Fibroblast of the aortic adventitia (primary cell): ENCODE data around the gene SCEL. TPM values are rescaled to one million over a fixed set of nuclear protein-coding genes. Genes with fewer than 3 reads are reported as not detected.

Experiments used
- DNase-seq: peaks from one replicate; pipeline ENCODE4 v3.0.0-alpha.2; 2010; ENCODE audit warnings: low read depth
- H3K4me3 ChIP-seq: 2 replicates; pipeline ENCODE4 v1.5.1; 2011; ENCODE audit warnings: low read depth, mild to moderate bottlenecking, control low read depth, low read length, moderate library complexity
- total RNA-seq: library from RNA; depleted of rRNA; stranded (reverse); fragments of >200 nt; gene quantifications from 2 replicates; pipeline ENCODE4 v1.2.3, GENCODE V29; 2012; ENCODE audit warnings: low replicate concordance
- TF ChIP-seq, protein P1 (sequence below): IDR thresholded peaks from 2 replicates; pipeline ENCODE4 v1.5.1; 2011; ENCODE audit warnings: mild to moderate bottlenecking, low read length, control low read depth, inconsistent platforms; ENCODE audit not compliant: insufficient read depth

The SCEL gene
- total RNA-seq, 1 donor = not detected

DNA sequence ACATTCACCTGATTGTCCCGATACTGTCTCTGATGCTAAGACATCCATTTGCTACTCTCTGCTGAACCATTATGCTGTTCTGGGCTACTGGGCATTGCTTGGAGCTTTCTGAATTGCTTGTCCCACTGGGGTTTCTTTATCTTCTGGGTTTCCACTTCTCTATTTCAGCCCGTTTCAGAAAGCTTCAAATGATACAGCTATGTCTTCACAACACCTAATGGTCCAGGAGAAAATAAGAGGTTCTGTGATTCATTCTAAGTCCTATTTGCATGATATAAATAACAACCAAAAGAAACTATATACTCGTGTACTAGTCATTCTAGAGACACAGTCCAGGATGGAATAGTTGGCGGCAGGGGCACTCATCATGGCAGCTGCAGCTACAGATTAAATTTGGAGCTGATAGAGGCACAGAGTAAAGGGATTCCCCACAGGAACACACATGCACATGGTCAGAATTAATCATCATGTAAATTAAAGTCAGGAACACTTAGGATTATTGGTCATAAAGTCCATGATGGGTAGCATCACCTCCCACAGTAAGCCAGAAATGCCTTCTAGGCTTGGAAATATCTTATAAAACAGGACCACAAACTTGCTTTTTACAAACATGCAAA lies 33.3 kb upstream of the SCEL start:
- TF ChIP-seq, protein P1, sequence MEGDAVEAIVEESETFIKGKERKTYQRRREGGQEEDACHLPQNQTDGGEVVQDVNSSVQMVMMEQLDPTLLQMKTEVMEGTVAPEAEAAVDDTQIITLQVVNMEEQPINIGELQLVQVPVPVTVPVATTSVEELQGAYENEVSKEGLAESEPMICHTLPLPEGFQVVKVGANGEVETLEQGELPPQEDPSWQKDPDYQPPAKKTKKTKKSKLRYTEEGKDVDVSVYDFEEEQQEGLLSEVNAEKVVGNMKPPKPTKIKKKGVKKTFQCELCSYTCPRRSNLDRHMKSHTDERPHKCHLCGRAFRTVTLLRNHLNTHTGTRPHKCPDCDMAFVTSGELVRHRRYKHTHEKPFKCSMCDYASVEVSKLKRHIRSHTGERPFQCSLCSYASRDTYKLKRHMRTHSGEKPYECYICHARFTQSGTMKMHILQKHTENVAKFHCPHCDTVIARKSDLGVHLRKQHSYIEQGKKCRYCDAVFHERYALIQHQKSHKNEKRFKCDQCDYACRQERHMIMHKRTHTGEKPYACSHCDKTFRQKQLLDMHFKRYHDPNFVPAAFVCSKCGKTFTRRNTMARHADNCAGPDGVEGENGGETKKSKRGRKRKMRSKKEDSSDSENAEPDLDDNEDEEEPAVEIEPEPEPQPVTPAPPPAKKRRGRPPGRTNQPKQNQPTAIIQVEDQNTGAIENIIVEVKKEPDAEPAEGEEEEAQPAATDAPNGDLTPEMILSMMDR = no peak
- no peak for DNase-seq
- no peak overlapping the region for H3K4me3 ChIP-seq

DNA sequence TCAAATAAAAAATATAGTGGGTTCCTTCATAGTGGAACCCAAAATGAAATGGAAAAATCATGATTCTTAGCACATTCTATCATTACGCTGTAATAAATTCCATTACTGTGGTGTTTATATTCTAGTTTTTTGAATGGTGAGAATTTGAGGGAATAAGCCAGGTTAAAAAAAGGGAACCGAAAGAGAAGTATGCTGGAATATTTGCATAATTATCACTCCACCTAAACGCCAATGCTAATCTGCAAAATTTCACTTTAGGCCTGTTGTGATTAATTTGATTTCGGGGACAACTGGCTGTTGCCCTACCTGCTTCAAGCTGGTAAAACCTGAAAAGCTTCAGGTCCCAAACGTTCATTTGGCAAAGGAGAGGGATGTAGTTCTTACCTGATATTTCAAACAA lies 32.1 kb upstream of the SCEL start:
- TF ChIP-seq, protein P1 = no peak
- DNase-seq = no peak
- no peak overlapping the region for H3K4me3 ChIP-seq

DNA sequence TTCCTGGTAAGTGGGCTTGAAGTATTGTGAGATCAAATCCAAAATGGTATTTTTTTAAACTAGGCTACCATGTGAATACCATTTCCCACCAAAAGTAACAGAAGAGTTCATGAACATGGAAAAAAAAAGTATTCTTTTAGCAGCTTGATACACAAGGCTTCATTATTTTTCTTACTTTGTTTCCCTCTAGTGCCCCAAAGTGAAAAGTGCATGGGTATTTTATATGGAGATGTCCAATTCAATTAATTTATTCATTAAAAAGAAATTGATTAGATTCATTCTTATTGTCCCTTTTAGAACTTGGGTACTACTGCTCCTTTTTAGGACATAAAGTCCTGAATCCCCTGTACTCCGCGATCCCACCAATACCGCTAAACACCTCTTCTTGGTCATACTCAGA lies 28.6 kb upstream of the SCEL start:
- H3K4me3 ChIP-seq = no peak overlapping the region
- TF ChIP-seq, protein P1 = peak; percentile 27
- peak; percentile 15 for DNase-seq

DNA sequence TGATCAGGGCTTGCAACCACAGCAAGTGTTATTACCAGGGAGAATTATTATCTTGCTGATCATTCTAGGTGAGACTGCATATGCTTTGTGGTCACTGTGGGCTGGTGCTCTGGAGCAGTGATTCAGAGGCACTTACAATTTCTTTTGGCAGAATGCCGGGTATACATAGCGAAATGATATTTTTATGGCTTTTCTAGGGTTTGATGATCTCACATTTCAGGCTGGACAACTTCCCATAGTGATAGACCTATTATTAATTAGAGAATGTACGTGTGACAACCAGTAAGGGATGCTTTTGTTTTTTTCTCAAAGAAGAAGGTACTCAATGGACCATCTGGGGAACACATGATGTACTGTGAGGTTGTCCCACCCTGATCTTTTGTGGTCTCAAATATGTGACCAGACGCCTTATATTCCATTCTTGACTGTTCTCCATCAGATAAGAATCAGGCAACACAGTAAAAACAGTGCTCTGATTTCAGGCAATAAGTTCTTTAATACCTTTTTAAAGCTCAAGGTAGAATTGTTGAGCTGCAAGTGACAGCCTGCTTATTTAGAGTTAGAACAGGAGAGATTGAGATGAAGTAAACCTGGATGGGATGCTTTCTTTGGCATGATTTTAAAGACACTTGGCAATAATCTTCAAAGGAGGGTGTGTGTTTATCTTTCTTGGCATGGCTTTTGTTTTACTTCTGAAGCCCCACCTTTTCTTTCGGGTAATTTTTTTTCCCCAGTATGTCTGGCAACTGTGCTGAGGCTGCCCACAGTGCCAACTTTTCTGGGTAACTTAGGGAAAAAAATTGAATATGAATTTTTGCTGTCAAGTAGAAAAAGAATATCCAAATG lies 27.4 kb upstream of the SCEL start:
- no peak overlapping the region for H3K4me3 ChIP-seq
- DNase-seq = peak; percentile 82
- TF ChIP-seq, protein P1 = no peak

DNA sequence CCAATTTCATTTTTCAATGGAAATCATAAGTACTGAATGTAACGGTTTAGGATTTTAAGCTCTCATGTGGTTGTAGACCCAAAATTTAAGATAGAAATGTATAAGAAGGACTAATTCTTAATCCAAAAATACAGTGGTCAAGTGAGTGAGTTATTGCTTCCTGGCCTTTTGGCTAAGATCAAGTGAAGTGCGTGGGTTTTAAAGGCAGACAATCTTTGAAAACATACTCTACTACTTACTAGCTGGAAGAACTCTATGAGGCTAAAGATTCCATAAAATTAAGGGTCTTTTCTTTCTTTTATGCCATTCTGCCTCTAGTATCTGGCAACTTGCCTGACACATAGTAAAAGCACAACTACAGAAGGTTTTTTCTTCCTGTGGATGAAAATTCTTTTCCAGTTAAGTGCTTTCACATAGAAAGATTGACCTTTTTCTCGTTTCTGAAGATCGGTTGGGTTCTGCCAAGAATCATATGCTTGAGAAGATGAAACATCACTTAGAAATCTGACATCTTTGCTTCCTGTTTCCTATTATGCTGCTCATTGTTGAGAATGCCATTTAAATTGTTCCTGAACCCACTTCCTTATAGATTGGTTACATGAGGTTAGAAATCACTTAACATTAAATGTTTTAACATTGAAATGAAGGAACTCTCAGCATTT lies 26.4 kb upstream of the SCEL start:
- TF ChIP-seq, protein P1 = no peak
- DNase-seq = peak; percentile 47
- H3K4me3 ChIP-seq = no peak overlapping the region

DNA sequence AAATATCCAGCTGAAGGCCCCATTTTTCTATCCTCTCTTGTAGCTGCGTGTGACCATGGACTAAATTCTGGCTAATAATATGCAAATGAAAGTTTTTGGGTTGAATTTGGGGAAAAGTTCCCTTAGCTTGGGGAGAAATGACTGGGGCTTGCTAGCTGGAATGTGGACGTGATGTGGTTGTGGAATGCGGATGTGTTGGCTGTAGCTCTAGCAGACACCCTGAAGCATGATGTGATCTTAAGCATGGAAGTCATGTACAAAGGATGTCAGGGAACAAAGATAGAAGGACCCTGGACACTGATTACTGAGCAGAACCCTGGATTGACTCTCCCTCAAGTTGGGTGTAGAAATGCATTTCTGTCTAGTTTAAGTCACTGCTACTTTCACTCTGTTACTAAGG lies 25.4 kb upstream of the SCEL start:
- DNase-seq = no peak
- H3K4me3 ChIP-seq = no peak overlapping the region
- TF ChIP-seq, protein P1 = no peak
